ENCODE data around the gene ETV7.

GRCh38 chr6:36378243-36378920, 9.1 kb downstream of the ETV7 start:
- TF ChIP-seq CTCF (IDR thresholded peaks at IDR 0.05; ENCODE audit: borderline replicate concordance, extremely low read depth, low read length, poor library complexity, severe bottlenecking) (no peak), EZH2 (IDR thresholded peaks at IDR 0.05; ENCODE audit: borderline replicate concordance, low read depth, low read length, severe bottlenecking) (no peak)

Data from DND-41 (cell line).